ENCODE results near the gene TTC23.

DNA sequence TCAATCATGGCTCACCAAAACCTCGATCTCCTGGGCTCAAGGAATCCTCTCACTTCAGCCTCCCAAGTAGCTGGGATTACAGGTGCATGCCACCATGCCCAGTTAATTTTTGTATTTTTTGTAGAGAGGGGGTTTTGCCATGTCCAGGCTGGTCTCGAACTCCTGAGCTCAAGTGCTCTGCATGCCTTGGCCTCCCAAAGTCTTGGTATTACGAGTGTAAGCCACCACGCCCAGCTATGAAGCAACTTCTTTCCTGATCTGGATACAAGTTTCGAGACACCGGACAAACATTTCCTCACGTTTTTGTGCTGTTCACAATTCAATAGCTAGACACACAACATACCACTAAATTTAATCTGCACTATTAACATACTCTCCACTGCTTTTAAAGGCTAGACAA, 147.9 kb downstream of the TTC23 start:
- TF ChIP-seq HDGF (IDR thresholded peaks at IDR 0.05; ENCODE audit: borderline replicate concordance) (no peak), ELF4 (IDR thresholded peaks at IDR 0.05) (no peak), ARNT (IDR thresholded peaks at IDR 0.05) (no peak), SP1 (IDR thresholded peaks at IDR 0.05) (no peak), FOXA1 (IDR thresholded peaks at IDR 0.05) (no peak), SUZ12 (IDR thresholded peaks at IDR 0.05) (no peak), CTBP1 (IDR thresholded peaks at IDR 0.05; ENCODE audit: borderline replicate concordance) (no peak), ZNF384 (IDR thresholded peaks at IDR 0.05) (no peak)

All from HEK293T (cell line).